GM19025 (cell line): Measurements from ENCODE around the gene PRRC2B.
"Not testable (repeated sequence)": the region's sequence is repeated elsewhere in the genome, so short reads cannot be mapped to it uniquely, and the experiment has no call there.

Source experiments
- ATAC-seq: cut with Tn5 transposase; IDR thresholded peaks from one replicate; pipeline ENCODE4 v1.9.1; 2021; ENCODE audit warnings: mild to moderate bottlenecking, low read depth, moderate library complexity; ENCODE audit not compliant: unreplicated experiment

The PRRC2B gene

GRCh38 chr9:131467214-131467935 is 73.5 kb downstream of the PRRC2B start:
- no peak for ATAC-seq

GRCh38 chr9:131468031-131468430 is 74.1 kb downstream of the PRRC2B start:
- ATAC-seq: no peak

GRCh38 chr9:131469356-131469755 is 75.5 kb downstream of the PRRC2B start:
- ATAC-seq: no peak

- ATAC-seq: no peak
These were observed 76.1 kb downstream of the PRRC2B start for GRCh38 chr9:131469951-131470350.

- no peak for ATAC-seq
These were observed 76.7 kb downstream of the PRRC2B start for GRCh38 chr9:131470581-131470991.

GRCh38 chr9:131472085-131472484 is 78.2 kb downstream of the PRRC2B start:
- not testable (repeated sequence) for ATAC-seq

- no peak for ATAC-seq
These were observed 79.5 kb downstream of the PRRC2B start for GRCh38 chr9:131473198-131473885.

- ATAC-seq: no peak
These were observed 80.0 kb downstream of the PRRC2B start for GRCh38 chr9:131473891-131474290.

- no peak for ATAC-seq
These were observed 80.8 kb downstream of the PRRC2B start for GRCh38 chr9:131474711-131475110.

GRCh38 chr9:131475111-131475955 is 81.4 kb downstream of the PRRC2B start:
- no peak for ATAC-seq

GRCh38 chr9:131475956-131476776 is 82.3 kb downstream of the PRRC2B start:
- ATAC-seq: no peak

- ATAC-seq: no peak
These were observed 83.0 kb downstream of the PRRC2B start for GRCh38 chr9:131476777-131477345.

GRCh38 chr9:131477367-131477766 is 83.5 kb downstream of the PRRC2B start:
- no peak for ATAC-seq

- ATAC-seq: no peak
These were observed 84.0 kb downstream of the PRRC2B start for GRCh38 chr9:131477816-131478419.

- ATAC-seq: no peak
These were observed 84.6 kb downstream of the PRRC2B start for GRCh38 chr9:131478421-131478868.

- ATAC-seq: no peak
These were observed 85.0 kb downstream of the PRRC2B start for GRCh38 chr9:131478911-131479310.

GRCh38 chr9:131480258-131480657 is 86.4 kb downstream of the PRRC2B start:
- no peak for ATAC-seq

- no peak for ATAC-seq
These were observed 87.8 kb downstream of the PRRC2B start for GRCh38 chr9:131481441-131482342.
